AG10803 (cell line): ENCODE results near the gene CA10.

ENCODE experiments used
- DNase-seq: peaks from one replicate; pipeline ENCODE4 v3.0.0; 2010; ENCODE audit warnings: low read depth
- H3K4me3 ChIP-seq: 2 replicates; pipeline ENCODE4 v1.5.1; 2011; ENCODE audit warnings: mild to moderate bottlenecking, low read length, control low read depth
- CTCF ChIP-seq: conservative IDR thresholded peaks from 2 replicates; pipeline ENCODE4 v1.5.1; 2011; ENCODE audit warnings: mild to moderate bottlenecking, low read length, control low read depth, inconsistent platforms

CA10 gene

GRCh38 chr17:51720439-51720838 is 438.1 kb downstream of the CA10 start:
- no peak for DNase-seq
- TF ChIP-seq CTCF: no peak
- H3K4me3 ChIP-seq: no peak overlapping the region

GRCh38 chr17:51718983-51719382 is 439.5 kb downstream of the CA10 start:
- no peak overlapping the region for H3K4me3 ChIP-seq
- DNase-seq: no peak
- no peak for TF ChIP-seq CTCF

GRCh38 chr17:51711581-51711980 is 446.9 kb downstream of the CA10 start:
- DNase-seq: no peak
- TF ChIP-seq CTCF: no peak
- no peak overlapping the region for H3K4me3 ChIP-seq

GRCh38 chr17:51710634-51710979 is 447.9 kb downstream of the CA10 start:
- no peak overlapping the region for H3K4me3 ChIP-seq
- DNase-seq: no peak
- TF ChIP-seq CTCF: no peak

DNA sequence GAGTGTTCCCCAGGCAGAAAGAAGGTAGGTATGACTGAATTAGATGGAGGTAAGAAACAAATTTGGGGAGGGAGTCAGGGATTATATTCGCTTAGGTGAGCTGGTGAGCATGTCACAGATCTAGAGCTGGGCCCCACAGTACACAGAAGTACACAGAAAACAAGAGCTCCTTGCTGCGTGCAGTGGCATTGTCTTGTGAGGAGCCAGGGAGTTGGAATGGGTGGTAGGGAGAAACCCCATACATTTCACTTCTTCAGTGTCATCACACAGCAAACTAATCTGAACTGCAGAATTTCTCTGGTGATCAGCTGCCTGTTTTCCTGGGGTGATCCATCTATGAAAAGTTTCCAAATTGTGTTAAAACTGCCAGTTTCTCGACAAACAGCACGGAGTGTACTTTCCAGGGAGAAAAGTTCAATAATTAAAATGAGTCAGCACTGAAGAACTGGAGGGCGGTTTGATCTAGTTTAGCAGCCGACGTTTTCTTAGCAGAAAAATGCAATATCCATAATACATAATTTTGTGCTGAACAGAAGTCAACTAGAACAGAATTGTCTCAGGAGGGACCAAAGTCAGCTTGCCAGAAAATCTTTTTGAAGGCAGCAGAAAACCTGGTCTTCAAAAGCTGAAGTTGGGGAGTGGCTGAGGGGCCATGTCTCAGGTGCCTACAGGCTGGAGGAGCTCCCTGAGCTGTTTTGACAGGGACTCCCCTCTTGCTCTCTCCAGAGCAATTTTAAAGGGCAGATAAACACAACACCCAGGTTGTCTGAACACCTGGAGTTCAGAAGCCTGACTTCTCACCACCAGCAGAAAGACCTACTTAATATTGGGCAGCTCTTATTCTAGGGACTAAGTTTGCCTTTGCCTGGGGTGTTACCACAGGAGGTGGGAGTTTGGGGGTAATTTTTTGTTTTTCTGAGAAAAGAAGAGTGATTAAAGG is 448.6 kb downstream of the CA10 start:
- no peak for TF ChIP-seq CTCF
- H3K4me3 ChIP-seq: no peak overlapping the region
- no peak for DNase-seq

- TF ChIP-seq CTCF: no peak
- H3K4me3 ChIP-seq: no peak overlapping the region
- no peak for DNase-seq
Observed at GRCh38 chr17:51707216-51707615, 451.3 kb downstream of the CA10 start.

- H3K4me3 ChIP-seq: no peak overlapping the region
- no peak for DNase-seq
- no peak for TF ChIP-seq CTCF
Observed at GRCh38 chr17:51706093-51706492, 452.4 kb downstream of the CA10 start.
